Central memory CD4-positive, alpha-beta T cell (primary cell): ENCODE measurements around the gene PLXNB2.
"Not testable (repeated sequence)": the region's sequence is repeated elsewhere in the genome, so short reads cannot be mapped to it uniquely, and the experiment has no call there.

Experiments used
- DNase-seq: peaks from one replicate; pipeline ENCODE4 v3.0.0; 2022

The PLXNB2 gene

DNA sequence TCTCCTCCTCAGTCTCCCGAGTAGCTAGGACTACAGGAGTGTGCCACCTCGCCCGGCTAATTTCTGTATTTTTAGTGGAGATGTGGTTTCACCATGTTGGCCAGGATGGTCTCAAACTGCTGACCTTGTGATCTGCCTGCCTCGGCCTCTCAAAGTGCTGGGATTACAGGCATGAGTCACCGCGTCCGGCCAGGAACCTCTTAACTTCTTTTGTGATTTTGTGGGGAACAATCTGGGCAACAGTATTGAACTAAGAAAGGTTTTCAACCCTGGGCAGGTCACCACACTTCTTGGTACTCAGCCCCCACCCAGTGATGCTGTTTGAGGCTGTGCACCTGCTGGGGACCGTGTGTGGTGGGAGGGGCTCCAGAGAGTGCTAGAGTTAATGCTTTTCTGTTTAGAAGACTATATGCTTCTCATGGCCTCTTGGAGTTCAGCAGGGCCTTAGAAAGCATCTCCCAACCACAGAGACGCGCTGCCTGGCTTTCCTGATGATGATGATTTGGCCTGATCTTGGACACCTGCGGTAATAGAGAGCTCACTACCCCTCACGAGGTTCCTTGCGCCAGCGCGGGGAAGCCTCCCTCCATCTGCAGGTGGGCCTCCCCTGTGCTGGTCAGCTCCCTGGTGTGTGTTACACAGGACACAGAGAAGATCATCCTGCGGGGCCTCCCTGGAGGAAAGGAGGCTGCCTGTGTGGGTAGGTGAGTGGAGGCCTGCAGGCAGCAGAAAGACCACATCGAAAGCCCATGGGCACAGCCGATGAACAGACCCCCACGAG, 18.2 kb upstream of the PLXNB2 start:
- no peak for DNase-seq

DNA sequence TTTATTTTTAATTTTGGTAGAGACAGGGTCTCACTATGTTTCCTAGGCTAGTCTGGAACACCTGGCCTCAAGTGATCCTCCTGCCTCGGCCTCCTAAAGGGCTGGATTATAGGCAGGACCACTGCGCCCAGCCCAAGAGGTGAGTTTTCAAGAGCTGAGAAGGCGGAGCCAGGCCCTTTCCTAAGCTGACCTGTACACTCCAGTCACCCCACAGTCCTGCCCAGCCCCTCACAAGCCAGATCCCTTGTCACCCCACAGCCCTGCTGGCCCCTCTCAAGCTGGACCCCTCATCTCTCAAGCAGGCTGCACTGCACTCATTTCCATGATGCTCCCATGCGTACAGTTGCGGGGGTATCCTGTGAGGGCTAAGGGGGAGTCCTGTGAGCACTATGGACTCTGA, 16.5 kb upstream of the PLXNB2 start:
- no peak for DNase-seq

- not testable (repeated sequence) for DNase-seq
Measured at GRCh38 chr22:50322382-50323104, 15.1 kb upstream of the PLXNB2 start.

GRCh38 chr22:50320671-50321325, 13.4 kb upstream of the PLXNB2 start:
- no peak for DNase-seq

DNA sequence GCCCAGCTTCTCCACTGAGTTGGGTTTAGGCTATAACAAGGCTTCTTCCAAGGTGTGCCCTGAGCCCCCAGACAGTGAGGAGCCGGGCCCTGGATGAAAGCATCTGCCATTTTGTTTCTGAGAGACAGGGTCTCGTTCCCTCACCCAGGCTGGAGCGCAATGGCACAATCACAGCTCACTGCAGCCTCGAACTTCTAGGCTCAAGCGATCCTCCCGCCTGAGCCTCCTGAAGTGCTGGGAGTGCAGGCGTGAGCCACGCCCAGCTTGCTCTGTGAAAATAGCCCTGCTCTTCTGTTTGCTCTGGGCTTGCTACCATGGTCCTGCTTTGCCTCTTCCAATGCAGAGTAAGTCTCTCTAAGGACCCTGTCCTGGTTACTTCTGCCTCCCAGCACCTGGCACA, 12.7 kb upstream of the PLXNB2 start:
- DNase-seq: no peak

GRCh38 chr22:50319503-50319951, 12.1 kb upstream of the PLXNB2 start:
- DNase-seq: no peak

DNA sequence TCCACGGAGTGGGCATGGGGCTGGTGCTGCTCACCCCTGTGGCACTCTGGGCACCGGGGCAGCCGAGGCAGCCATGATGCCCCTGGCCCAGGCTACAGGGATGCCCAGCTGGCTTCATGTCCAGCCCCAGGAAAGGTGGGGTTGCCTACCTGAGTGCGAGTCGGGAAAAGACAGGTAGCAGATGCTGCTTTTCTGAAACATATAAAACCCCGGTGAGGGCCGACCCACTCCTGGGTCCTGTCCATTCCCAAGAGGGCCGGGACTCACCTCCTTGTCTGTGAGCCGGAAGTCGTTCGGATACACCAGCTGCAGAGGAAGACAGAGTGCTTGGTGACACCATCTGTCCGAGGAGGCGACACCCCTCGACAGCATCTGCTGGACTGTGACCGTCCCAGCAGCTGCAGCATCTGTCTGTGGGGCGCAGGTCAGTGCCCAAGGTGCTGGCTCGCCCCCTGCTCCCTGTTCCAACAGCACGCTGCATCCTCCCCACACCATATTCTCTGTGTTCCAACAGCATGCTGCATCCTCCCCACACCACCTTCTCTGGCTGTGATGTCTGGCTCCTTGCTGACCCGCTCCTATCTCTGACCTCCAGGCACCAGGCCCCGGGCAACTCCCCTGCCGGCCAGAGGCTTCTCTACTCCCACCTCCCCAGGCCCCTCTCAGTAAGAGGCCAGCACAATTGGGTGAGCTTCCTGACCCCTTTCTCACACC, 11.4 kb upstream of the PLXNB2 start:
- DNase-seq: no peak

DNA sequence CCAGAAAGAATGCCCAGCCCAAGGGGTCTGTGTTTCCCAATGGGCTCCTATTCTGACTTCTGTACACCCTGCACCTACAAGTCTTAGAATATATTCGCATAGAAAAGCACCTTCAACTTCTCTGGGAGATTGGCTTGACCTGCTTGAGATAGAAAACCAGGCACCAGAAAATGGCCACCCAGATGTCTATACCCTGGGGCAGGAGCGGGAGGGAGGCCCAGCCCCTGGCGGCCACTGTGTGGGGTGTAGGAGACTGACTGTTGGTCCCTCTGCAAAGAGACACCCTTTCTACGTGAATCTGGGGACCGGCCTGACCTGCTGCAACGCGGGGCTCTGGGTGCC, 10.9 kb upstream of the PLXNB2 start:
- DNase-seq: no peak

DNA sequence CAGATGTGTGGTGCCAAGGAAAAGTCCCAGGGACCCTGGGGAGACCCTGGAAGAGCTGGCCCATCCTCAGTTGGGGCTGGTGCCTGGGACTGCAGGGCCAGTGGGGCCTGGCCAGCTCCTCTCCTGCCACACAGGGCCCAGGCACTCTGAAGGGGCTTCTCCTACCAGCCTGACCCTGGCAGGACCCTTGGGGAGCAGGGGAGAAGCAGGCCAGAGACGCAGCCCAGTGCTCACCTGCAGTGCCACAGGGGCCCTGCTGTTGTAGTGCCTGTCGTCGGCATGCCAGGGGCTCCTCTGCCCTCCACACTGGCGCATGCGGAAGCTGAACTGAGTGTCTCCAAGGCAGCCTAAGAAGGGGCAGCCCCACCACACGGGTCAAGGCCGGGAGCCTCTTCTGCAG, 10.2 kb upstream of the PLXNB2 start:
- no peak for DNase-seq

DNA sequence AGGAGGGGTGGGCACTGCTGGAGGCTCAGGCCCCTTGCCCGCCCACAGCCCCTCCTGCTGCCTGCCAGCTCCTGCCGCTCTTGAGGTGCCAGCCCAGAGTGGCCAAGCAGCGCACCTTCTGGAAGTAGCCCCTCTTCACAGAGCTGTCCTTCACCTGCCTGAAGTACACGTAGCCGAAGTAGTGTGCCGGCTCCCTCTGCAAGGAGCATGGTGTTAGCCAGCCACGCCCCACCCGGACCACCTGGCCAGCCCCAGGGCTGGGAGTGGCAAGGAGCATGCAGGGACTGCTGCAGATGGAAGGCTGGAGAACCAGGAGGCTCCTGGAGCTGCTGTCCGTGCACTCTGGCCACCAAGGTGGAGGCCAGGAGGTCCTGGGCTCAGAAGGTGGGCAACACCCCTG, 9.7 kb upstream of the PLXNB2 start:
- no peak for DNase-seq

DNA sequence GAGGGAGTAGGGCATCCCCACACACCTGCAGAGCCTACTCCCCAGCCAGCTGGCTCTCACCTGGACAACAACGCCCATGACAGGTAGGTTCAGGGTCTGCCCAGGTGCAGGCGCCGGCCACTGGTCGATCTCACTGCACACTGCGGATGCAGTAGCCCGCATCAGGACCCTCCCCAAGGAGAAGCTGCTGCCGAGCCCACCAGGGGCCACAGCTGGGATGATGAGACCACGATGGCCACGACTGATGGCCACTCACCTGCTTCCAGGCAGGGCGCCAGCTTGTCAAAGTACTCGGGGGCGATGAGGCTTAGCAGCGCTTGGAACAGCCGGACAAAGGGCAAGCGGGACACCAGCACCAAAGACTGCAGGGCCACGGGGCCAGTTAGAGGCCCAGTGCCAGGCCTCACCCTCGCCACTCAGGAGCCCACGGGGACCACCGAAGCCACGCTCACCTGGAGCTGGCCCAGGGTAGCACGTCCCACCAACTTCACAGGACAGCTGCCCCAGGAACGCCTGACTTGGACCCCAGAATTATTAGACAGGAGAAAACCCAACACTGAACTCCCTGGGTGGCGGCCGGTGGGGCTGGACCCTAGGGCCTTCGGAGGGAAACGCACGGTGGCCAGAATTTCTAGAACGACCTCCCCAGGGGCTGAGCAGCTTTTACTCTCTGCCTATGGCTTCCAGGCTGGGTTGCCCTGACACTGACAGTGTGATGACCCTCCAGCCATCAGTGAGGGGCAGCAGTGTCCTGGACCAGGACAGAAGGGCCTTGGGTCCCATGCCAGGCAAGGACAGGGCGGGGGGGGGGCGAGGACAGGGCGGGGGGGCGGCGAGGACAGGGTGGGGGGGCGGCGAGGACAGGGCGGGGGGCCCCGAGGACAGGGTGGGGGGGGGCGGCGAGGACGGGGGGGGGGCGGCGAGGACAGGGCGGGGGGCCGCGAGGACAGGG, 8.9 kb upstream of the PLXNB2 start:
- DNase-seq: no peak

DNA sequence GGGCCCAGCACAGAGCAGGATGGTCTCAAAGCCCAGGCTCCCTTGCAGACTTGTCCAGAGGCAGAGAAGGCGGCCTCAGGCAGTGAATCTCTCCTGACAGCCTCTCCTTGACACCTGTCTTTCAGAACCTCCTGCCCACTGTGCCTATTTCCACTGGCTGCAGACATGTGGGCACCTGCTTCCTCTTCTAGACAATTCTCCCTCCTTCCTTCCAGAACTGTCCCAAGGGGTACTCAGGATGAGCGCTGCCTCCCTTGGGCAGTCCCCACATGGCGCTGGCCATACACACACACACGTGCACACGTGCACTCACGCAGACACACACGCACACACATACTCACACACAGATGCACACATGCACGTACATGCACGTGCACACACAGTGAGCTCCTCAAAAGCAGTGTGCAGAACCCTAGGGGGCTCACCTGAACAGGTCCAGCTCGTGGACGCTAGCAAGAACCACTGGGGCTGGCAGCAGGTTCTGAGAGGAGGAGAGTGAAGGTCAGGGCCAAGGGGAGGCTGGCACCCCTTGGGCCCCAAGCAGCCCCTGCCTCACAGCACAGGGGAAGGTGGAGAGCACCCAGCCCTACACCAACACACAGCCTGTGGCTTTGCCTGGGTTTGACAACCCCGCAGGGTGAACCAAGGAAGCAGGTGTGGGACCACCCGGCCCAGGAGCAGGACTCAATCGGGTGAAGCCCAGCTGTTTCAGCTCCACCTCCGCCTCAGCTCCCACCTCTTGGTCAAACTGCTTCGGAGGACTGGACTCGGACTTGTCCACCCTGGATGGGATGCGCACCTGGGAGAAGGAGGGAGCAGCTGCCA, 8.1 kb upstream of the PLXNB2 start:
- no peak for DNase-seq

DNA sequence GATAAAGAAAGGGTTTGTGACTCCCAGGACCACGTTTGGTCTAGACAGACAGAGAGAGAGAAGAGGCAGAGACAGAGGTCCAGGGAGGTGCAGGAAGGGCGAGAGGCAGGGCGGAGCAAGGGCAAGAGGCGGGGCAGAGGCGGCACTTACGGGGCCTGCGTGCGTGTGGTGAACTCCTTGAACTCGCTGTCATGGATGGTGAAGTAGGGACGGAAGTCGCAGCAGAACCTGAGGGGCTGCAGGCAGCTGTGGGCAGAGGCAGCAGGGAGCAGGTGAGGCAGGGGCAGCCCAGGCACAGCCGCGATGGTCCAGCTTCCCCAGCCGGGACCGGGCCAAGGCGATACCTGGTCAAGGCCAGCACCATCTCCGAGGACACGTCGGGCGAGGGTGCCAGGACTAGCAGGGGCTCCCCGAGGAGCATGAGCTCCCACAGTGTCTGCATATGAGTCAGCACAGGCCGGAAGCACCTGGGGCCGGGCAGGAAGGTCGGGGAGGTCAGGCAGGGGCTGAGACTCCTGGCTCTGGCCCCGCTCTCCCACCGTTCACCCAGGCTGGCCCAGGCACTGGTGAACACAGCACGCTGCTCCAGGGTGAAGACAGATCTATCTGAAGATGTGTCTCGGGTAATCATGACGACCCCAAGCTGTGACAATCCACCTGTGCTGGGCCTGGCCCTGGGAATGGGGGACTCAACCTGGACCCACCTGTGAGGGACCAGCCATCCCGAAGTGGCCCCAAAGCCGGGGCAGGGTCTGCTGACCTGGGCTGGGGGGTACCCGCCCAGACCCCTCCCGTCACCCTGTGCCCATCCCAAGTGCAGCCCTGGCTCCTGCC, 7.2 kb upstream of the PLXNB2 start:
- peak; percentile 52 for DNase-seq

- no peak for DNase-seq
Measured at GRCh38 chr22:50314081-50314454, 6.6 kb upstream of the PLXNB2 start.

GRCh38 chr22:50313600-50313999, 6.2 kb upstream of the PLXNB2 start:
- DNase-seq: no peak

DNA sequence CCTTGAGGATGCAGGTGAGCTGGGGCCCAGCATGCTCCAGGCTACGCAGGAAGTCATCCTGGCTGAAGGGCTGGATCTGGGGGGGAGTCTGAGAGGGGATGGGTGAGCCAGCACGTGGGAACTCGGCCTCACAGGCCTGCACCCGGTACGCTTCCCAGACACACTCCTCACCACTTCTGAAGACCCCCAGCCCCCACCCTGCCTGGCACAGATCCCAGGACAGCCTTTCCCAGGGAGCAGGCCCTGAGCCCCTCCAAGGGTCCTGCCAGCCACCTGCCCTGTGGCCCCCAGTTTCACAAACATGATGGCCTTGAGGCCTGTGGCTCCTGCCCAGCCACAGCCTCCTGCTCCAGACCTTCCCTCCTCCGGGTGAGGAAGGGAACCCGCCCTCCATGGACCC, 5.6 kb upstream of the PLXNB2 start:
- DNase-seq: no peak

DNA sequence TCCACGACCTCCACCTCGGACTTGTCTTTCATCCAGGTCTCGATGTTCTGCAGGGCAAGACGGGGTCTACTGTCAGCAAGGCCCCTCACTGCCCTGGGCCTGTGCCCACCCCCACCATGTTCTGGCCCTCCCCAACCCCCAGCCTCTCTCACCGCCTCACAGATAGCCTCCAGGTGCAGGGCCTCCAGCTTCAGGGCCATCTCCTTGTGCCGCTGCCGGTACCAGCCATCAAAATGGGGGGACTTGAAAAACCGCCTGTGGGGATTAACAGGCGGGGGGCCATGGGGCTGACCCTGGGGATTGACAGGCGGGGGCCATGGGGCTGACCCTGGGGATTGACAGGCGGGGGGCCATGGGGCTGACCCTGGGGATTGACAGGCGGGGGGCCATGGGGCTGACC, 4.9 kb upstream of the PLXNB2 start:
- DNase-seq: no peak

DNA sequence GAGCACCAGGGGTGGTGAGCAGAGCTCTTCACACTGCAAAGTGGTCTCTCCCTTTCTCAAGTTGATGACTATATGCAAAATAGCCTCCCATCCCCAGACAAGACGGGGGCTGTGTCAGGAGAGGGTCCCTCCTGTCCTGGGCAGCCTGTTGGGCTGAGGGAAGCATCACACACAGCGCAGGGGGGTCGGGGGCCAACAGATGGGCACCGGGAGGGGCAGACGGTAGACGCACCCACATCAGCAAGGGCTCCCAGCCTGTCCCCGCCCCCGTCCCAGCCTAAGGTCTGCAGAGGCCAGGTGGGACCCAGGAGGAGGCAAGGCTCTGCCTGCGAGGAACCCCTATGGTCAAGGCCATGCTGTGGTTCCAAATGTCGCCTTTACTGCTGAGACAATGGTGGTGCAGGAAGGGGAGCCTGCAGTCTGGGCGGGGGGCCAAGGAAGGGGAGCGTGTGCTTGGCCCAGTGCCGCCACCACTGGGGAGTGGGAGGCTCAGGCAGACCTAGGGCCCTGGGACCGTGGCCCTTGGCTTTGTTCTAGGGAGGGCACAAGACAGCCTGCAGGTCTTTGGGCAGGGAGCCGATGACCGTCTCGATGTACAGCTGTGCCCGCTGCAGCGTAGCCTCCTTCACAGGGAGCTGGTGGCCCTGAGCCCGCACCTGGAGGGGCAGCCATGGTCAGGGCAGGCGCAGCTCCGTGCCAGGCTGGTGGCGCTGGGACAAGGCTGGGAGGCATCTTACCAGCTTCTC, 4.3 kb upstream of the PLXNB2 start:
- no peak for DNase-seq

GRCh38 chr22:50310949-50311444, 3.6 kb upstream of the PLXNB2 start:
- DNase-seq: no peak
